NCI-H2196 (cell line): ENCODE results near the gene GDPD1.
"Not testable (repeated sequence)": the region's sequence is repeated elsewhere in the genome, so short reads cannot be mapped to it uniquely, and the experiment has no call there.

Source experiments
- DNase-seq: peaks from one replicate; lab custom pipeline; 2025; ENCODE audit not compliant: unreplicated experiment; lab: John Stamatoyannopoulos, UW

Gene GDPD1

DNA sequence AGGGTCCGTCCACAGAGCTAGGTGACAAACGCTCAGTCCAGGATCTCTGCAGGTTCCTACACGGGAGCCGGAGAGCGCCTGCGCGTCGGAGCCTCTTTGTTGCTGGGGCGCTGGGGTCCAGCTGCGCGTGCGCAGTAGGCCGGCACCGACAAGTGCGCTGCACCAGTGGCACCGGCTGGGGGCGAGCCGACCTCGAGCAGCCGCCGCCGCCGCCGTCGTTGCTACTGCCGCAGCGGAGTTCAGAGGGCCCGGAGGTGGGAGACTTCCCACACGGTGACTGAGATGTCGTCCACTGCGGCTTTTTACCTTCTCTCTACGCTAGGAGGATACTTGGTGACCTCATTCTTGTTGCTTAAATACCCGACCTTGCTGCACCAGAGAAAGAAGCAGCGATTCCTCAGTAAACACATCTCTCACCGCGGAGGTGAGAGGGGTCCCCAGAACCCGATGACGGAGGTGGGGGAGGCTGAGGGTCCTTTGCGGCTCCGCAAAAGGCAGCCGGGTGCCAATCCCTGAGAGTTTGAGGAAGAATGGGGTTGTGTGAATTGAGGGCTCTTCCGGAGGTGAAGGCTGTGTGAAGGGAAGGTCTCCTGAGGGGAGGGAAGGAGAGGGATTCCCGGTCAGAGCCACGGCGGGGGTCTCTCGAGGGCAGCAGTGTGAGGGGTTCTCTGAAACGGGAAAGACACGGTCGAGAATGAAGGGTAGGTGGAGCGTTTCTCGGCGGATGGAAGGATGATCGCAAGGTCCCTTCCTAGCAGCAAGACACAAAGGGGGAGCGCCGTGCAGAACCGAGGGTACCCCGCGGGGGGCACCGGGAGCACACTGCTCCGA is at the start of gene GDPD1:
GDPD1 (plus strand) TSS at position 184 of the 831 bp plus-strand sequence; CDS start at position 283, 99 bp downstream.
- peak; percentile 96 for DNase-seq

GRCh38 chr17:59172436-59173004 is 47.8 kb upstream of the GDPD1 start:
- DNase-seq, result no peak

- no peak for DNase-seq
These were observed 45.6 kb upstream of the GDPD1 start for GRCh38 chr17:59174671-59175070.

GRCh38 chr17:59175076-59175475 is 45.2 kb upstream of the GDPD1 start:
- DNase-seq, result no peak

DNA sequence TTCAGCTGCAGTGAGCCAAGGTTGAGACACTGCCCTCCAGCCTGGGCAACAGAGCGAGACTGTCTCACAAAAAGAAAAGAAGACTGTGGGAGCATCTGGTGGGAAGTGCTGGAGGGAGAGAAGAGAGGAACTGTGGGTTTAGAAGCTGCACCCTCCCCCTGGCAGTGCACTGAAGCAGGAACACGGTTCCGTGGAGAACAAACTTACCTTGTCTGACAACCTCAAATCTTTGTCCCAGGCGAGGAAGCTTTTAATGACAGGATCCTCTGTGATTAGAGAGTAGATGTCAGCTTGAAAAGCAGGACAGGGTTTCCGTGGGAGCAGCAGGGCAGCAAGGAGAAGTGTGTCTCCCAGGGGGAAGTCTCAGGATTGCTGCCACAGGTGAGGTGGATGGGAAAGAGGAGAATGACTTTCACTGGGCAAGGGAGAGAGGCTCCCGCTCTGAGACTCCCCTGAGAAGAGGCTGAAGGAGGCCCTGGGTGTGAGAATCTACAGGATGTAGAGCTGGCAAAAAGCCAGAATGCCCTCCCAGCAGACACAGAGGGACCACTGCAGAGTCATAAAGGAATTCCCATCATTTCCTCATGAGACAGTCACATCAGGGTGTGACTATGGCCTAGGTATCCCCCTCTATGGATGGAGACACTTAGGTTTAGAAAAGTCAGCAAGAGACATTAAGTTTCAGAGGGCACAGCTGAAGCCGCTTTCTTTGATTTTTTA is 41.9 kb upstream of the GDPD1 start:
- DNase-seq, result no peak

GRCh38 chr17:59179601-59180000 is 40.7 kb upstream of the GDPD1 start:
- not testable (repeated sequence) for DNase-seq

DNA sequence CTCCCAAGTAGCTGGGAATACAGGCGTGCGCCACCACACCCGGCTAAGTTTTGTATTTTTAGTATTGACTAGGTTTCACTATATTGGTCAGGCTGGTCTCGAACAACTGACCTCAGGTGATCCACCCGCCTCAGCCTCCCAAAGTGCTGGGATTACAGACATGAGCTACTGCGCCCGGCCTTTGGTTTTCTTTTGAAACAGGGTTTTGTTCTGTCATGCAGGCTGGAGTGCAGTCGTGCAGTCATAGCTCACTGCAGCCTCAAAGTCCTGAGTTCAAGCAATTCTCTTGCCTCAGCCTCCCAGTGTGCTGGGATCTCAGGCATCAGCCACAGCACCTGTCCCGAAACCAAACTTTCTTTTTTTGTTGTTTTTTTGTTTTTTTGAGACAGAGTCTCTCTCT is 39.7 kb upstream of the GDPD1 start:
- no peak for DNase-seq

DNA sequence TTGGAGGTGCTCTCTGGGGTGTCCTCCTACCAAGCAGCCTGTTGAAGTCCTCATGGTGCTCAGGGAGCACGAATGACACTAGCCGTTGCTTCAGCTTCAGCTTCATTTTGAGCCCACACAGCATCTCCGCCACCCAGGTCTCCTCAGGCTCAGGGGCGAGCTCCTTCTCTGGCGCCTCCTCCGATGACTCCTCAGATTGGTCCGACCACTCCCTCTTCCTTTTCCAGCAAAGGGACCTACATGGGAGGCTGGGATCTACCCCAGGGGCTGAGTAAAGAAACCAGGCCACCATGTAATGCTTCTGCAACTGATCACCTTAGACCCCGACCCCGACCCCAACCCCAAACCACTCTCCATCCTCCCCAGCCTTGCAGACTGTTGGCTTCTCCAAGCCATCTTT is 38.8 kb upstream of the GDPD1 start:
- no peak for DNase-seq

- no peak for DNase-seq
These were observed 34.3 kb upstream of the GDPD1 start for GRCh38 chr17:59185997-59186396.

GRCh38 chr17:59186850-59187249 is 33.5 kb upstream of the GDPD1 start:
- no peak for DNase-seq

- no peak for DNase-seq
These were observed 29.5 kb upstream of the GDPD1 start for GRCh38 chr17:59190806-59191205.

DNA sequence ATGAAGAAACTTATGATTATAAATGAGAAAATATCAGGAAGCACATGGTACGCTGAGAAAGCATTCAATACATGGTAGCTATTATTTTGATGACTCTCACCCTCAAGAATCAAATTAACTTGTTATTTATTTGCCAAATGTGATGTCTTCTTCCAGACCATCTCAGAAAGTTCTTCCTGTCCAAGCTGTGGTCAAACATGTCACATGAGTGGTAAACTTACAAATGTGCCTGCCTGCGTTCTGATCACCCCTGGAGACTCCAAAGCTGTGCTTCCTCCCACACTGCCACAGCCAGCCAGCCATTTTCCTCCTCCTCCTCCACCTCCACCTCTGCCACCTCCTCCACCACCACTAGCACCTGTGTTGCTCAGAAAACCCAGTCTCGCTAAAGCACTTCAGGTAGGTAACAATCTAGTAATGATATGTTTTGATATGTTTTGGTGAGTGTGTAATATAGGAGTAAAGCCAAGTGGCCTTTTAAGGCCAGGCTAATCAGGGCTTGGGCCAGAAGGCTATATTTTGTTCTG is 26.9 kb upstream of the GDPD1 start:
- no peak for DNase-seq

- no peak for DNase-seq
These were observed 20.9 kb upstream of the GDPD1 start for GRCh38 chr17:59199398-59199797.

DNA sequence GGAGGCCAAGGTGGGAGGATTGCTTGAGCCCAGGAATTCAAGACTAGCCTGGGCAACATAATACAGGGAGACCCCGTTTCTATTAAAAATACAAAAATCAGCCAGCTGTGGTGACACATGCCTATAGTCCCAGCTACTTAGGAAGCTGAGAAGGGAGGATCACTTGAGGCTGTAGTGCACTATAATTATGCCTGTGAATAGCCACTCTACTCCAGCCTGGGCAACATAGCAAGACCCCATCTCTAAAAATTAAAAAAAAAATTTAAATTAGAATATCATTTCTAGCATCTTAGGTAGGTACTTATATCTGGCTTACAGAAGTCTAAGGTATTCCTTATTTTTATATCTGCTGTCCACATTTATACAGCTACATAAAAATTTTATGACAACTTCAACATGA is 18.0 kb upstream of the GDPD1 start:
- DNase-seq, result no peak

GRCh38 chr17:59219370-59219769 is 941 bp upstream of the GDPD1 start:
- no peak for DNase-seq

DNA sequence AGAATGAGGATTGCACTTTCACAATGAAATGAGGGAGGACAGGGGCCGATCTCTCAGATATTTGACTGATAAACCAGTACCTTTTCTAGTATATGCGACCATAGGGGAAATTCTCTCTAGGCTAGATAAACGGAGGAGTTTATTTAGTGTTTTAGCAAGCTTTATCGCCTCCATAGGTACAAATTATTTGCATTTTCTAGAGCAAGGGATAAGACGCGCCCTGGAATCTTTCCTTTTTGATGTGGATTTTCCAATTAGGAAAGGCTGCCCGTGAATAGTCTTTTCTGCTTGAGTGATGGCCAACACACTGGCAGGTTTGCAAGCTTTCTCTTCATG is 351 bp upstream of the GDPD1 start:
- DNase-seq, result no peak

- no peak for DNase-seq
These were observed 992 bp downstream of the GDPD1 start for GRCh38 chr17:59221159-59221847.

DNA sequence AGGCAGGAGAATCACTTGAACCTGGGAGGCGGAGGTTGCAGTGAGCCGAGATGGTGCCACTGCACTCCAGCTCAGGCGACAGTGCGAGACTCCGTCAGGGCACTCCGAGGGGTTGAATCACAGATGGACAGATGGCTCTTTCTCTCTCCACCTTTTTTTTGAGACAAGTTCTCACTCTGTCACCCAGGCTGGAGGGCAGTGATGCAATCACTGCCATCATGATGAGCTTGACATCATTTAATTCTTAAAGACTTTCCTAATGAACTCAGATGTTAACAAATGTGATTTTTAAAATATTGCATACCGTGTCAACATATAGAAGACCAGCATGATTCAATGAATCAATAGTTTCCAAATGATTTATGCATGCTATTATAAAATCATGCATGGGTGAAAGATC is 3.5 kb downstream of the GDPD1 start:
- no peak for DNase-seq

GRCh38 chr17:59228588-59228987 is 8.3 kb downstream of the GDPD1 start:
- DNase-seq, result not testable (repeated sequence)

DNA sequence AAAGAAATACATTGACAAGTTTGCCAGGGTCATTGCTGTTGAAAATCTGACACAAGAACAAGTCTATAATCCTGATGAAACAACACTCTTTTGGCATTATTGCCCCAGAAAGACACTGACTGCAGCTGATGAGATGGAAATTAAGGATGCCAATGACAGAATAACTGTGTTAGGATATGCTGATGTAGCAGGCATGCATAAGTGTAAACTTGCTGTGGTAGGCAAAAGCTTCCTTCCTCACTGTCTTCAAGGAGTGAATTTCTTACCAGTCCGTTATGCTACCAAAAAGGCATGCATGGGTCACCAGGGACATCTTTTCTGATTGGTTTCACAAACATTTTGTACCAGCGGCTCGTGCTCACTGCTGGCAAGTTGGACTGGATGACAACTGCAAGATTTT is 10.5 kb downstream of the GDPD1 start:
- no peak for DNase-seq

DNA sequence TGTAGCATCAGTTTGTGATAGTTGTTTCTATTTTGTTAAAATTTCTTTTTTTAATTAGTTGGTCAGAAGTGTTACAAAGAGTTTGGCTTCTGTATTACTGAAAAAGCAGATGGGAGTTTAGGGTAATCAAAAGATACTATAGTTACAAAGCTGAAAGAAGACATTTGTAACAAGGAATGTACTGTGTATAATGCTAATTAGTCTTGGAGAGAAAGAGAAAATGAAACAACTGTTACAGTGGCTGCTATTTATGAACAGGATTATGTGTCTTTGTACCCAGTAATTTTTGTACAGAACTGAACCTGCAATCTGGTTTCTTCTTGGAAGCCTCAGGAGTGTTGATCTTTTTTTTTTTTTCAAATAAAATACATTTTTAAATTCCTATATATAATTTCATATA is 14.3 kb downstream of the GDPD1 start:
- DNase-seq, result no peak
